Mesothelial cell of epicardium (in vitro differentiated cells): ENCODE measurements around the gene L3MBTL1. TPM values are rescaled to one million over a fixed set of nuclear protein-coding genes. Genes with fewer than 3 reads are reported as not detected.
A peak's percentile ranks its signal among the peaks of the same experiment; 100 is the strongest.

Experiments used
- DNase-seq, 2 experiments: peaks; one replicate each; pipeline ENCODE4 v3.0.0; 2021; ENCODE audit warnings: low spot score in 2 of 2; ENCODE audit not compliant: unreplicated experiment in 2 of 2
- H3K27ac Mint-ChIP-seq: 2 replicates; pipeline ENCODE4 v1.8.0; 2021; ENCODE audit warnings: mixed read lengths
- H3K27me3 Mint-ChIP-seq: 2 replicates; pipeline ENCODE4 v1.8.0; 2021; ENCODE audit warnings: low read depth, mixed read lengths
- H3K36me3 Mint-ChIP-seq: 2 replicates; pipeline ENCODE4 v1.8.0; 2021; ENCODE audit warnings: mixed read lengths
- H3K4me1 Mint-ChIP-seq: 2 replicates; pipeline ENCODE4 v1.8.0; 2021; ENCODE audit warnings: mixed read lengths
- H3K4me3 Mint-ChIP-seq: 2 replicates; pipeline ENCODE4 v1.8.0; 2021; ENCODE audit warnings: mild to moderate bottlenecking, moderate library complexity, mixed read lengths
- H3K9me3 Mint-ChIP-seq: 2 replicates; pipeline ENCODE4 v1.8.0; 2021; ENCODE audit warnings: mixed read lengths
- CTCF ChIP-seq: fragments of 200-600 bp; sonication (generic); IDR thresholded peaks from one replicate; pipeline ENCODE4 v1.5.0; 2021; ENCODE audit warnings: antibody characterized with exemption; ENCODE audit not compliant: unreplicated experiment
- total RNA-seq: library from RNA; stranded (reverse); gene quantifications from 3 replicates; pipeline ENCODE4 v1.2.1, GENCODE V29; 2021

Gene L3MBTL1
- total RNA-seq = 44.3 to 46.7 TPM (median 45.8 TPM) in 3 replicates

- Mint-ChIP-seq H3K27ac (no peak within 1 kb of the TSS), H3K4me3 (peak within 1 kb of the TSS; percentile 76), H3K4me1 (no peaks in the 10 kb centered on the region), H3K9me3 (no peaks in the 10 kb centered on the region), H3K27me3 (peaks cover 62% of the 10 kb centered on the region), H3K36me3 (no peaks in the 10 kb centered on the region)
- no peak for TF ChIP-seq CTCF
- peak; percentile 61 to 73 for DNase-seq
Observed at GRCh38 chr20:43507150-43508080, at the start of gene L3MBTL1. Gene L3MBTL1, plus strand, starts transcription at chr20:43507697. Its CDS starts 5,807 bp downstream, at chr20:43513504.

DNA sequence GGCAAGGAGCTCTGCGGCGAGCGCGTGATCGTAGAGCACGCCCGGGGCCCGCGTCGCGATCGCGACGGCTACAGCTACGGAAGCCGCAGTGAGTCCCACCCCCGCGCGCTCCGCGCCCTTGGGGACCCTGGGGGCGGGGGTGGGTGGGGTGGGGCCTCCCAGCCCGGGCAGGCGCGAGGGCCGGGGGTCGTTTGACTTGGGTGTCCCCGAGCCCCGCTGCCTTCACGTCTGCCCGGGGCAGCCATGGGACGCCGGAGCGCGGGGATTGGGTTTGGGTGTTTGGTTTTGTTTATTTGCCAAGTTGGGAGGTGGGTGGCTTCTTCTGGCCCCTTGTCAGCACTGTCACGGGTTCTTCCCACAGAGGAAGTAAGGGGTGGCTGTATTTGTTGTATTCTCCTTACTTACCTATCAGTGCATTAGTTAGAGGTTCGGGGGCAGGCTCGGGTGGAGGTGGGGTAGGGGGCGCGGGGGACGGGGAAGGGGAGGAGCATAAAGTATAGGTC is 49.0 kb upstream of the L3MBTL1 start:
- Mint-ChIP-seq H3K36me3 (peaks cover 30% of the 10 kb centered on the region), H3K27ac (peak overlapping the region; percentile 87), H3K4me3 (peak overlapping the region; percentile 88), H3K27me3 (peaks cover 14% of the 10 kb centered on the region), H3K9me3 (no peaks in the 10 kb centered on the region), H3K4me1 (peaks cover 29% of the 10 kb centered on the region)
- no peak for TF ChIP-seq CTCF
- peak in 1 of 2 experiments; percentile 61 for DNase-seq

DNA sequence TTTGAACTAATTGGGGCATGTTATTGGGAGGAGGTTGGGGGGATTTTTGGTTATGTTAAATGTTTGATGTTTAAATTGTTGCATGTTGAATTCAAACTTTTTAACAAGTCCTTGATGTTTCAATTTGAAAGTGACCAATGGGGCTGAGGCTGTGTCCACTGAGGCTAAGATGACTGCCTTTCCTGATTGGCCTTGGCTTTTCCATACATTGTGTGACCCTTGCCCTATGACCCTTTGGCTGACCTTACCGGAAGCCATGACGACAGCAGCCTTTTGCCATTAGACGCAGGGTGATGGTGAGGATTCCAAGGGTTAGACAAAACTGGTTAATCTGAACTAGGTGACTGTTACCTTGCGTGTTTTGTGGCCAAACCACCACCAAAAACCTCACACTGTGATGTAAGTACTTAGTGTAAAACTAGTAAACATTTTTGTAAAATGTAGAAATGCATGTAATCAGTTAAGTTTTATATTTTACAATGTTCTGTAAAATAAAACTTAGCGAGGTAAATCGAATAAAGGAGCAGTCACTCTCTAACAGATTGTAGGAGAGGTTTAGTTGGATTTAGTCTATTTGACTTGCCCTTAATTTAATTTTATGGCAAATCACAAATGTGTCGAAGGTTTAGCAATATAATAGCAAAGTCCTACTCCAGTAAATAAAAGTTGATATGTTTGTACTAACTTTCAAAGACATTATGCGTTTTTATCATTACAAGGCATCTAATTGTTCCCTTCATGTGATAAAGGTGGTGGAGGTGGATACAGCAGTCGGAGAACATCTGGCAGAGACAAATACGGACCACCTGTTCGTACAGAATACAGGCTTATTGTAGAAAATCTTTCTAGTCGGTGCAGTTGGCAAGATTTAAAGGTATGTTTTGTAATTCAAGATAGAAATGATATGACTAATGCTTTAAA is 48.2 kb upstream of the L3MBTL1 start:
- Mint-ChIP-seq H3K4me3 (peak overlapping the region; percentile 88), H3K9me3 (no peaks in the 10 kb centered on the region), H3K4me1 (peaks cover 29% of the 10 kb centered on the region), H3K27me3 (peaks cover 7% of the 10 kb centered on the region), H3K36me3 (peaks cover 37% of the 10 kb centered on the region), H3K27ac (peak overlapping the region; percentile 47)
- no peak for TF ChIP-seq CTCF
- DNase-seq = no peak

GRCh38 chr20:43460172-43460829 is 47.2 kb upstream of the L3MBTL1 start:
- peak overlapping the region; percentile 88 for H3K4me3 Mint-ChIP-seq
- peak overlapping the region; percentile 50 for H3K27ac Mint-ChIP-seq
- H3K27me3 Mint-ChIP-seq = peaks cover under 1% of the 10 kb centered on the region
- H3K36me3 Mint-ChIP-seq = peaks cover 43% of the 10 kb centered on the region
- DNase-seq = no peak
- no peak for TF ChIP-seq CTCF
- H3K9me3 Mint-ChIP-seq = no peaks in the 10 kb centered on the region
- H3K4me1 Mint-ChIP-seq = peaks cover 29% of the 10 kb centered on the region

GRCh38 chr20:43460830-43461200 is 46.7 kb upstream of the L3MBTL1 start:
- Mint-ChIP-seq H3K4me3 (peak overlapping the region; percentile 41), H3K36me3 (peaks cover 43% of the 10 kb centered on the region), H3K27ac (peak overlapping the region; percentile 50), H3K4me1 (peaks cover 29% of the 10 kb centered on the region), H3K9me3 (no peaks in the 10 kb centered on the region), H3K27me3 (no peaks in the 10 kb centered on the region)
- no peak for TF ChIP-seq CTCF
- no peak for DNase-seq
